ENCODE data around the gene CRYGB.

DNA sequence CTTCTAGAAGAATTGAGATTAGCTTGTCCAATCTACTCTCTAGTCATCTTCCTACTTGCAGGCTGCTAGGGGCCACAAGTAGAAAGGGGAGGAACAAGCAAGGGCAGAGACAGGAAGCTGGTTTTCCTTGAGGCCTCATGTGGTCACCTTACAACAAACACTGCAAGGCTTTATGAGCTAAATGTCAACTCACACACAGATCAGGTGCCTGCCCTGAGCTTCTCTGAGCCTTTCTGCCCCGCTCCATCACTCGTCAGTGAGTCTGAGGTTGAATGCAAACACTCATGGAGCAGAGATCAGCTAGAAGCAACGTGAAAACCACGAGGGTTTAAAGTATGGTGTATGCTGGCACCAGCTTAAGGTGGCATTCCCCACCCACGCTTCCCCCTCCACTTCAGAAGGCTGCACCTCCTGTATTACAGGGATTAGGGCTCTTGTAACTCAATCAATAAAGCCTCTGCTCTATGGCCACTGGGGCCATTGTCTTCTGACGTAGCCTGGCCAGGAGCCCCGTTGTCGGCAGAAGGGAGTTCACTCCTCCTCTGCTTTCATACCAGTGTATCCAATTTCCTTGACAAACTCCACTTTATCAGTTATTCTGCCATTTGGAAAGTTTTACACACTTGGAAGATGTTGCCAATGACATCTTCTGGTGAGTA is 10.9 kb downstream of the CRYGB start:
- TF ChIP-seq, protein P1, sequence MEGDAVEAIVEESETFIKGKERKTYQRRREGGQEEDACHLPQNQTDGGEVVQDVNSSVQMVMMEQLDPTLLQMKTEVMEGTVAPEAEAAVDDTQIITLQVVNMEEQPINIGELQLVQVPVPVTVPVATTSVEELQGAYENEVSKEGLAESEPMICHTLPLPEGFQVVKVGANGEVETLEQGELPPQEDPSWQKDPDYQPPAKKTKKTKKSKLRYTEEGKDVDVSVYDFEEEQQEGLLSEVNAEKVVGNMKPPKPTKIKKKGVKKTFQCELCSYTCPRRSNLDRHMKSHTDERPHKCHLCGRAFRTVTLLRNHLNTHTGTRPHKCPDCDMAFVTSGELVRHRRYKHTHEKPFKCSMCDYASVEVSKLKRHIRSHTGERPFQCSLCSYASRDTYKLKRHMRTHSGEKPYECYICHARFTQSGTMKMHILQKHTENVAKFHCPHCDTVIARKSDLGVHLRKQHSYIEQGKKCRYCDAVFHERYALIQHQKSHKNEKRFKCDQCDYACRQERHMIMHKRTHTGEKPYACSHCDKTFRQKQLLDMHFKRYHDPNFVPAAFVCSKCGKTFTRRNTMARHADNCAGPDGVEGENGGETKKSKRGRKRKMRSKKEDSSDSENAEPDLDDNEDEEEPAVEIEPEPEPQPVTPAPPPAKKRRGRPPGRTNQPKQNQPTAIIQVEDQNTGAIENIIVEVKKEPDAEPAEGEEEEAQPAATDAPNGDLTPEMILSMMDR (conservative IDR thresholded peaks at IDR 0.05 in 1 of 2, IDR thresholded peaks at IDR 0.05 in 1 of 2; ENCODE audit: extremely low read depth in 1 of 2, insufficient read depth in 1 of 2, low read depth in 1 of 2, low read length in 2 of 2) = no peak
- no peak for TF ChIP-seq EZH2 (IDR thresholded peaks at IDR 0.05; ENCODE audit: borderline replicate concordance, low read length)

Measured in mammary epithelial cell (primary cell).